ENCODE results near the gene KRTAP10-1.

DNA sequence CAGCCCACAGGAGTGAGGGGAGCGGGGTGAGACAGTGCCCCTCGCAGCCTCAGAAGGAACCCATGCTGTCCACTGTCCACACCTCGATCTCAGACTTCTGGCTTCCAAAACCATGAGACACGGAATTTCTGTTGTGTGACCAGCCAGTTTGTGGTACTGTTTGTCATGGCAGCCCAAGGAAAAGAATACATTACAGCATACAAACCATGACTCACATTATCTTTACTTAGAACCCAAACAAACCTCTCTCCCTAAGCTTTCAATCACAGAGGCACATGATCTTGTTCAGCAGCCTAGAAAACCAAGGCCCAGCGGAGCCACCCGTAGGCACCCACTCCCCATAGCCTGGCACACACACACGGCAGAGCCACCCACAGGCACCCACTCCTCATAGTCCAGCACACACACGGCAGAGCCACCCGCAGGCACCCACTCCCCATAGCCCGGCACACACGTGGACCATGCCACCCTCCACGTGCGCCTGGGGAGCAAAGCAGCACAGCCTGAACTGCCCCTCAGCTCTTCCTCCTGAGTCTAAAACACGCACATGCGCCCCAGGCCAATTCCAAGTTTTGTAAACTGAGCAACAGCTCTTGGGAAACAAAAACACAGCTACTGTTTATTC lies 33.1 kb upstream of the KRTAP10-1 start:
- TF ChIP-seq, protein P1, sequence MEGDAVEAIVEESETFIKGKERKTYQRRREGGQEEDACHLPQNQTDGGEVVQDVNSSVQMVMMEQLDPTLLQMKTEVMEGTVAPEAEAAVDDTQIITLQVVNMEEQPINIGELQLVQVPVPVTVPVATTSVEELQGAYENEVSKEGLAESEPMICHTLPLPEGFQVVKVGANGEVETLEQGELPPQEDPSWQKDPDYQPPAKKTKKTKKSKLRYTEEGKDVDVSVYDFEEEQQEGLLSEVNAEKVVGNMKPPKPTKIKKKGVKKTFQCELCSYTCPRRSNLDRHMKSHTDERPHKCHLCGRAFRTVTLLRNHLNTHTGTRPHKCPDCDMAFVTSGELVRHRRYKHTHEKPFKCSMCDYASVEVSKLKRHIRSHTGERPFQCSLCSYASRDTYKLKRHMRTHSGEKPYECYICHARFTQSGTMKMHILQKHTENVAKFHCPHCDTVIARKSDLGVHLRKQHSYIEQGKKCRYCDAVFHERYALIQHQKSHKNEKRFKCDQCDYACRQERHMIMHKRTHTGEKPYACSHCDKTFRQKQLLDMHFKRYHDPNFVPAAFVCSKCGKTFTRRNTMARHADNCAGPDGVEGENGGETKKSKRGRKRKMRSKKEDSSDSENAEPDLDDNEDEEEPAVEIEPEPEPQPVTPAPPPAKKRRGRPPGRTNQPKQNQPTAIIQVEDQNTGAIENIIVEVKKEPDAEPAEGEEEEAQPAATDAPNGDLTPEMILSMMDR (IDR thresholded peaks at IDR 0.05; ENCODE audit: insufficient read depth, low read length, poor library complexity, severe bottlenecking): no peak
- no peak for TF ChIP-seq EZH2phosphoT487 (conservative IDR thresholded peaks at IDR 0.05; ENCODE audit: low read length)

Measured in SU-DHL-6 (cell line).